GM23338 (cell line): Measurements from ENCODE around the gene GFRA4.

Experiments
- CREB1 ChIP-seq: fragments of 250-450 bp; sonication (Bioruptor Pico); IDR thresholded peaks from 2 replicates; pipeline ENCODE4 v1.5.0; 2020; ENCODE audit warnings: low read depth, mild to moderate bottlenecking, moderate library complexity
- CTCF ChIP-seq, 2 experiments: fragments of 200-600 bp in 1 of 2; sonication (generic) in 1 of 2; conservative IDR thresholded peaks; 2 replicates each; pipeline versions ENCODE4 v1.5.1 to v1.6.1; 2016 to 2017; ENCODE audit warnings: antibody characterized with exemption in 2 of 2, low read depth in 2 of 2, mild to moderate bottlenecking in 2 of 2, moderate library complexity in 1 of 2
- ETS1 ChIP-seq: IDR thresholded peaks from 2 replicates; pipeline ENCODE4 v1.6.1; 2016; ENCODE audit warnings: antibody characterized with exemption
- EZH2 ChIP-seq: fragments of 200-600 bp; sonication (generic); IDR thresholded peaks from one replicate; pipeline ENCODE4 v1.8.0; 2017; ENCODE audit warnings: antibody characterized with exemption, mild to moderate bottlenecking, low read depth; ENCODE audit not compliant: unreplicated experiment
- EZH2phosphoT487 ChIP-seq: fragments of 200-600 bp; sonication (generic); IDR thresholded peaks from one replicate; pipeline ENCODE4 v1.8.1; 2018; ENCODE audit warnings: antibody characterized with exemption; ENCODE audit not compliant: unreplicated experiment
- POLR2AphosphoS5 ChIP-seq: IDR thresholded peaks from 2 replicates; pipeline ENCODE4 v1.6.1; 2016; ENCODE audit warnings: antibody characterized with exemption, low read depth
- STAT1 ChIP-seq: IDR thresholded peaks from one replicate; pipeline ENCODE4 v1.6.1; 2016; ENCODE audit warnings: antibody characterized with exemption; ENCODE audit not compliant: unreplicated experiment
- ZNF114 ChIP-seq: fragments of 250-450 bp; sonication (Bioruptor Pico); IDR thresholded peaks from 2 replicates; pipeline ENCODE4 v1.5.0; 2020; ENCODE audit warnings: mild to moderate bottlenecking, moderate library complexity
- TF ChIP-seq, protein P1 (sequence below): IDR thresholded peaks from one replicate; pipeline ENCODE4 v1.6.1; 2018; ENCODE audit warnings: antibody characterized with exemption; ENCODE audit not compliant: unreplicated experiment

DNA sequence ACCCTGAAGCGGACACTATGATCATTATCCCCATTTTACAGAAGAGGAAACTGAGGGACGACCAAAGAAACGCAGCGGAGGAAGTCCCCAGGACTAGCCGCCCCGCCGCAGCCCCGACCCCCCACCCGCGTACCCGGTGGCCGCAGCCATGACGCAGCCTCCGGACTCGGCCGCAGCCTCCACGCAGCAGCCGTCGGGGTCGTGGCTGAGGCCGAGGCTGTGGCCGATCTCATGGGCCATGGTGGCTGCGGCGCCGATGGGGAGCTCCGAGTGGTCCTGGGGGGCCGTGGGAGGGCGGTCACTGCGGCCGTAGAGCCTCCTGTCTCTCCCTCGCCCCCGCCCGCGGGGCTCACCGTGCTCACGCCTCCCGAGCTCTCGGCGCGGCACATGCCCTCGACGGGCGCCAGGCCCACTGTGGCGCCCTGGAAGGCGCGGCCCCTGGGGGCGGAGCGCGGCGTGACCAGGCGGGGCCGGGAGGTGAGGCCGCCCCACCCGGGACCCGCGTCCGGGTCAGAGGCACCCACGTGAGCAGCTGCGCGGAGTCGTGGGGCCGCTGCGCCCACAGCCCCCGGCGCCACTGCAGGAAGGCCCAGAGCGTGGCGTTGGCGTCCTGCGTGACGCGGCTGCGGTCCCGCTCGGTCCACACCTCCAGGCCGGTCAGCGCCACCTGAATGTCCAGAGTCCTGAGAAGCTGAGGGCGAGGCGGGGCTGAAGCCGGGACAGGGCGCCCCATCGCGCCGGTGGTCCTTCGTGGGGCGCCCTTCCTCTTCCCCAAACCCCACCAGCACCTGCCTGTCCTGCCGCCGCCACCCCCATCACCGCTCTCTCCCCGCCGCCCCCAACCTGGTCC lies 10.2 kb upstream of the GFRA4 start:
- TF ChIP-seq CTCF (conservative IDR thresholded peaks at IDR 0.05; ENCODE audit: low read depth in 2 of 2) (no peak), POLR2AphosphoS5 (no peak), EZH2phosphoT487 (no peak), ZNF114 (CRISPR knock-in tag) (no peak), EZH2 (no peak), ETS1 (no peak), STAT1 (no peak), CREB1 (CRISPR knock-in tag) (no peak)
- TF ChIP-seq, protein P1, sequence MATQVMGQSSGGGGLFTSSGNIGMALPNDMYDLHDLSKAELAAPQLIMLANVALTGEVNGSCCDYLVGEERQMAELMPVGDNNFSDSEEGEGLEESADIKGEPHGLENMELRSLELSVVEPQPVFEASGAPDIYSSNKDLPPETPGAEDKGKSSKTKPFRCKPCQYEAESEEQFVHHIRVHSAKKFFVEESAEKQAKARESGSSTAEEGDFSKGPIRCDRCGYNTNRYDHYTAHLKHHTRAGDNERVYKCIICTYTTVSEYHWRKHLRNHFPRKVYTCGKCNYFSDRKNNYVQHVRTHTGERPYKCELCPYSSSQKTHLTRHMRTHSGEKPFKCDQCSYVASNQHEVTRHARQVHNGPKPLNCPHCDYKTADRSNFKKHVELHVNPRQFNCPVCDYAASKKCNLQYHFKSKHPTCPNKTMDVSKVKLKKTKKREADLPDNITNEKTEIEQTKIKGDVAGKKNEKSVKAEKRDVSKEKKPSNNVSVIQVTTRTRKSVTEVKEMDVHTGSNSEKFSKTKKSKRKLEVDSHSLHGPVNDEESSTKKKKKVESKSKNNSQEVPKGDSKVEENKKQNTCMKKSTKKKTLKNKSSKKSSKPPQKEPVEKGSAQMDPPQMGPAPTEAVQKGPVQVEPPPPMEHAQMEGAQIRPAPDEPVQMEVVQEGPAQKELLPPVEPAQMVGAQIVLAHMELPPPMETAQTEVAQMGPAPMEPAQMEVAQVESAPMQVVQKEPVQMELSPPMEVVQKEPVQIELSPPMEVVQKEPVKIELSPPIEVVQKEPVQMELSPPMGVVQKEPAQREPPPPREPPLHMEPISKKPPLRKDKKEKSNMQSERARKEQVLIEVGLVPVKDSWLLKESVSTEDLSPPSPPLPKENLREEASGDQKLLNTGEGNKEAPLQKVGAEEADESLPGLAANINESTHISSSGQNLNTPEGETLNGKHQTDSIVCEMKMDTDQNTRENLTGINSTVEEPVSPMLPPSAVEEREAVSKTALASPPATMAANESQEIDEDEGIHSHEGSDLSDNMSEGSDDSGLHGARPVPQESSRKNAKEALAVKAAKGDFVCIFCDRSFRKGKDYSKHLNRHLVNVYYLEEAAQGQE, result no peak
